DMS 273 (cell line): ENCODE data around the gene ZNF468.
"Not testable (repeated sequence)": the region's sequence is repeated elsewhere in the genome, so short reads cannot be mapped to it uniquely, and the experiment has no call there.

Experiments
- DNase-seq: peaks from one replicate; lab custom pipeline; 2025; ENCODE audit not compliant: unreplicated experiment; lab: John Stamatoyannopoulos, UW

The ZNF468 gene

GRCh38 chr19:52829866-52830265 is 27.6 kb downstream of the ZNF468 start:
- not testable (repeated sequence) for DNase-seq

GRCh38 chr19:52825765-52826164 is 31.7 kb downstream of the ZNF468 start:
- no peak for DNase-seq

GRCh38 chr19:52823676-52824075 is 33.7 kb downstream of the ZNF468 start:
- DNase-seq = no peak

- DNase-seq = peak; percentile 78
Observed at GRCh38 chr19:52821204-52821960, 36.0 kb downstream of the ZNF468 start, which contains the start of gene ZNF28. Gene ZNF28 (minus strand): TSS chr19:52821633. CDS start chr19:52817958, 3,675 bp downstream.

GRCh38 chr19:52820472-52821203 is 36.8 kb downstream of the ZNF468 start:
- DNase-seq = peak; percentile 58

- no peak for DNase-seq
Observed at GRCh38 chr19:52809801-52810200, 47.6 kb downstream of the ZNF468 start.

- not testable (repeated sequence) for DNase-seq
Observed at GRCh38 chr19:52799950-52800640, 57.3 kb downstream of the ZNF468 start.

- DNase-seq = no peak
Observed at GRCh38 chr19:52789440-52789839, 68.0 kb downstream of the ZNF468 start.
